Large intestine (tissue), 3 donors: ENCODE results near the gene ZDHHC14. TPM values are rescaled to one million over a fixed set of nuclear protein-coding genes. Genes with fewer than 3 reads are reported as not detected.

Experiments used
- DNase-seq, 2 donors: peaks; one replicate each; pipeline versions ENCODE4 v3.0.0 to v3.0.0-alpha.2; 2013
- H3K27ac ChIP-seq: one replicate; pipeline ENCODE4 v1.5.1; 2013; ENCODE audit warnings: low read length
- H3K27me3 ChIP-seq: 2 replicates; pipeline ENCODE4 v1.6.1; 2013; ENCODE audit warnings: low read length; ENCODE audit not compliant: control insufficient read depth, insufficient read depth
- H3K36me3 ChIP-seq: 2 replicates; pipeline ENCODE4 v1.6.1; 2013; ENCODE audit warnings: low read length; ENCODE audit not compliant: control insufficient read depth, insufficient read depth
- H3K4me1 ChIP-seq: one replicate; pipeline ENCODE4 v1.6.1; 2013; ENCODE audit warnings: low read length; ENCODE audit not compliant: control insufficient read depth, insufficient read depth
- H3K4me3 ChIP-seq: one replicate; pipeline ENCODE4 v1.5.1; 2013; ENCODE audit warnings: low read length
- H3K9me3 ChIP-seq: one replicate; pipeline ENCODE4 v1.6.1; 2013; ENCODE audit warnings: mild to moderate bottlenecking, low read depth, low read length, moderate library complexity; ENCODE audit not compliant: control insufficient read depth
- WGBS: methylation state at CpG from one replicate; pipeline ENCODE4 v1.1.5; 2013; ENCODE audit warnings: low lambda C conversion rate; ENCODE audit not compliant: insufficient coverage; 5-methylcytosine and 5-hydroxymethylcytosine counted together
- polyA plus RNA-seq: library from polyadenylated mRNA; unstranded; fragments of 120-200 nt; gene quantifications from one replicate; pipeline ENCODE4 v1.2.1, GENCODE V29; 2013

Gene ZDHHC14
- polyA plus RNA-seq, 1 donor = 26.5 TPM

- WGBS = 59% methylated on average over 2 of the region's 3 CpGs
- no peaks in the 10 kb centered on the region for H3K27me3 ChIP-seq
- H3K4me1 ChIP-seq = peaks cover 5% of the 10 kb centered on the region
- H3K4me3 ChIP-seq = no peak overlapping the region
- DNase-seq = peak; percentile 32 to 58
- peak overlapping the region; percentile 43 for H3K27ac ChIP-seq
- no peaks in the 10 kb centered on the region for H3K9me3 ChIP-seq
- H3K36me3 ChIP-seq = no peaks in the 10 kb centered on the region
Measured at GRCh38 chr6:157620944-157621343, 240.0 kb downstream of the ZDHHC14 start.

- Histone ChIP-seq H3K36me3 (no peaks in the 10 kb centered on the region), H3K27ac (no peak overlapping the region), H3K4me1 (peaks cover 5% of the 10 kb centered on the region), H3K27me3 (no peaks in the 10 kb centered on the region), H3K4me3 (no peak overlapping the region), H3K9me3 (no peaks in the 10 kb centered on the region)
- WGBS = 75% methylated on average over 3 of the region's 6 CpGs
- DNase-seq = no peak
Measured at GRCh38 chr6:157621406-157621805, 240.4 kb downstream of the ZDHHC14 start.

- Histone ChIP-seq H3K27me3 (no peaks in the 10 kb centered on the region), H3K4me3 (no peak overlapping the region), H3K27ac (no peak overlapping the region), H3K9me3 (no peaks in the 10 kb centered on the region), H3K4me1 (peaks cover 5% of the 10 kb centered on the region), H3K36me3 (no peaks in the 10 kb centered on the region)
- WGBS = no CpG with 5 or more reads among the region's 3 CpGs
- no peak for DNase-seq
Measured at GRCh38 chr6:157622427-157622826, 241.4 kb downstream of the ZDHHC14 start.

GRCh38 chr6:157625111-157625510 lies 244.1 kb downstream of the ZDHHC14 start:
- WGBS = 80% methylated on average over 1 of the region's 7 CpGs

GRCh38 chr6:157625764-157626163 lies 244.8 kb downstream of the ZDHHC14 start:
- H3K36me3 ChIP-seq = peaks cover 6% of the 10 kb centered on the region
- no peaks in the 10 kb centered on the region for H3K9me3 ChIP-seq
- no peak overlapping the region for H3K4me3 ChIP-seq
- H3K27me3 ChIP-seq = no peaks in the 10 kb centered on the region
- WGBS = 92% methylated on average over 2 of the region's 10 CpGs
- peaks cover under 1% of the 10 kb centered on the region for H3K4me1 ChIP-seq
- H3K27ac ChIP-seq = no peak overlapping the region
- DNase-seq = no peak

More at GRCh38 chr6:157625111-157625510, 244.1 kb downstream of the ZDHHC14 start:
- Histone ChIP-seq H3K4me3 (no peak overlapping the region), H3K27me3 (no peaks in the 10 kb centered on the region), H3K27ac (no peak overlapping the region), H3K4me1 (peaks cover 5% of the 10 kb centered on the region), H3K36me3 (peaks cover 6% of the 10 kb centered on the region), H3K9me3 (no peaks in the 10 kb centered on the region)
- DNase-seq = no peak

- no peak overlapping the region for H3K27ac ChIP-seq
- 100% methylated on average over 1 of the region's 11 CpGs for WGBS
- no peak overlapping the region for H3K4me3 ChIP-seq
- no peaks in the 10 kb centered on the region for H3K4me1 ChIP-seq
- peaks cover 8% of the 10 kb centered on the region for H3K36me3 ChIP-seq
- no peaks in the 10 kb centered on the region for H3K27me3 ChIP-seq
- no peaks in the 10 kb centered on the region for H3K9me3 ChIP-seq
- no peak for DNase-seq
Measured at GRCh38 chr6:157627195-157627966, 246.4 kb downstream of the ZDHHC14 start.

GRCh38 chr6:157628463-157628862 lies 247.5 kb downstream of the ZDHHC14 start:
- Histone ChIP-seq H3K4me3 (no peak overlapping the region), H3K27me3 (no peaks in the 10 kb centered on the region), H3K36me3 (peaks cover 15% of the 10 kb centered on the region), H3K9me3 (no peaks in the 10 kb centered on the region), H3K4me1 (no peaks in the 10 kb centered on the region), H3K27ac (no peak overlapping the region)
- DNase-seq = no peak
- WGBS = 80% methylated on average over 9 of the region's 11 CpGs

GRCh38 chr6:157629220-157629619 lies 248.2 kb downstream of the ZDHHC14 start:
- H3K27me3 ChIP-seq = no peaks in the 10 kb centered on the region
- no peak overlapping the region for H3K4me3 ChIP-seq
- no peak for DNase-seq
- no CpG with 5 or more reads among the region's 10 CpGs for WGBS
- H3K27ac ChIP-seq = no peak overlapping the region
- no peaks in the 10 kb centered on the region for H3K9me3 ChIP-seq
- no peaks in the 10 kb centered on the region for H3K4me1 ChIP-seq
- peaks cover 20% of the 10 kb centered on the region for H3K36me3 ChIP-seq

GRCh38 chr6:157630463-157631080 lies 249.6 kb downstream of the ZDHHC14 start:
- no peak for DNase-seq
- no peak overlapping the region for H3K27ac ChIP-seq
- no peaks in the 10 kb centered on the region for H3K27me3 ChIP-seq
- 100% methylated on average over 2 of the region's 5 CpGs for WGBS
- H3K9me3 ChIP-seq = no peaks in the 10 kb centered on the region
- peaks cover 29% of the 10 kb centered on the region for H3K36me3 ChIP-seq
- no peaks in the 10 kb centered on the region for H3K4me1 ChIP-seq
- no peak overlapping the region for H3K4me3 ChIP-seq

- no peak overlapping the region for H3K27ac ChIP-seq
- H3K36me3 ChIP-seq = peaks cover 33% of the 10 kb centered on the region
- H3K4me3 ChIP-seq = no peak overlapping the region
- DNase-seq = no peak
- no peaks in the 10 kb centered on the region for H3K4me1 ChIP-seq
- H3K9me3 ChIP-seq = no peaks in the 10 kb centered on the region
- H3K27me3 ChIP-seq = no peaks in the 10 kb centered on the region
- WGBS = 80% methylated on average over 2 of the region's 7 CpGs
Measured at GRCh38 chr6:157631412-157631811, 250.4 kb downstream of the ZDHHC14 start.
